AG10803 (cell line): ENCODE results near the gene ATXN1L.
"Not testable (repeated sequence)": the region's sequence is repeated elsewhere in the genome, so short reads cannot be mapped to it uniquely, and the experiment has no call there.

Experiments
- DNase-seq: peaks from one replicate; pipeline ENCODE4 v3.0.0; 2010; ENCODE audit warnings: low read depth
- H3K4me3 ChIP-seq: 2 replicates; pipeline ENCODE4 v1.5.1; 2011; ENCODE audit warnings: mild to moderate bottlenecking, low read length, control low read depth
- TF ChIP-seq, protein P1 (sequence below): conservative IDR thresholded peaks from 2 replicates; pipeline ENCODE4 v1.5.1; 2011; ENCODE audit warnings: mild to moderate bottlenecking, low read length, control low read depth, inconsistent platforms

Gene ATXN1L

DNA sequence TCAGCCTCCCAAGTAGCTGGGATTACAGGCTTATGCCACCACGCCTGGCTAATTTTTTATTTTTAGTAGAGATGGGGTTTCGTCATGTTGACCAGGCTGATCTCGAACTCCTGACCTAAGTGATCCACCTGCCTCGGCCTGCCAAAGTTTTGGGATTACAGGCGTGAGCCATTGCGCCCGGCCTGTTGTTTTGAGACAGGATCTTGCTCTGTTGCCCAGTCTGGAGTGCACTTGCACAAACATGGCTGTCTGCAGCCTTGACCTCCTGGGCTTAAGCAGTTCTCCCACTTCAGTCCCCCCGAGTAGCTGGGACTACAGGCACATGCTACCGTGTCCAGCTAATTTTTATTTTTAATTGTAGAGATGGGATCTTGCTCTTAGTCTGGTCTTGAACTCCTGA lies 58.5 kb downstream of the ATXN1L start:
- no peak overlapping the region for H3K4me3 ChIP-seq
- no peak for DNase-seq
- TF ChIP-seq, protein P1, sequence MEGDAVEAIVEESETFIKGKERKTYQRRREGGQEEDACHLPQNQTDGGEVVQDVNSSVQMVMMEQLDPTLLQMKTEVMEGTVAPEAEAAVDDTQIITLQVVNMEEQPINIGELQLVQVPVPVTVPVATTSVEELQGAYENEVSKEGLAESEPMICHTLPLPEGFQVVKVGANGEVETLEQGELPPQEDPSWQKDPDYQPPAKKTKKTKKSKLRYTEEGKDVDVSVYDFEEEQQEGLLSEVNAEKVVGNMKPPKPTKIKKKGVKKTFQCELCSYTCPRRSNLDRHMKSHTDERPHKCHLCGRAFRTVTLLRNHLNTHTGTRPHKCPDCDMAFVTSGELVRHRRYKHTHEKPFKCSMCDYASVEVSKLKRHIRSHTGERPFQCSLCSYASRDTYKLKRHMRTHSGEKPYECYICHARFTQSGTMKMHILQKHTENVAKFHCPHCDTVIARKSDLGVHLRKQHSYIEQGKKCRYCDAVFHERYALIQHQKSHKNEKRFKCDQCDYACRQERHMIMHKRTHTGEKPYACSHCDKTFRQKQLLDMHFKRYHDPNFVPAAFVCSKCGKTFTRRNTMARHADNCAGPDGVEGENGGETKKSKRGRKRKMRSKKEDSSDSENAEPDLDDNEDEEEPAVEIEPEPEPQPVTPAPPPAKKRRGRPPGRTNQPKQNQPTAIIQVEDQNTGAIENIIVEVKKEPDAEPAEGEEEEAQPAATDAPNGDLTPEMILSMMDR: no peak

DNA sequence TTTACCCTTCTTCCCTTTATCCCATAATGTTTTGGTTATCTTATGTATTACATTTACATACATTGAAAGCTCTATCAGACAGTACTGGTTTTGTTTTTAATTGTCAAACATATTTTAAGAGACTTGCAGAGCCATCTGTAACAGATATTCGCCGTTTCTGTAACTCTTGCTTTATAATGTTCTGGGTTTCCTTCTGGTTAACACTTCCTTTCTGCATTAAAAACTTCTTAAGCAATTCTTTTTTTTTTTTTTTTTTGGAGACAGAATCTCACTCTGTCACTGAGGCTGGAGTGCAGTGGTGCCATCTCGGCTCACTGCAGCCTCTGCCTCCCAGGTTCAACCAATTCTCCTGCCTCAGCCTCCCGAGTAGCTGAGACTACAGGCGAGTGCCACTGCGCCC lies 60.0 kb downstream of the ATXN1L start:
- DNase-seq, H3K4me3 ChIP-seq: not testable (repeated sequence)
